HG03175 (cell line): ENCODE results near the gene CACNA1C.
"Not testable (repeated sequence)": the region's sequence is repeated elsewhere in the genome, so short reads cannot be mapped to it uniquely, and the experiment has no call there.

ENCODE experiments used
- ATAC-seq: cut with Tn5 transposase; IDR thresholded peaks from one replicate; pipeline ENCODE4 v1.9.1; 2021; ENCODE audit warnings: mild to moderate bottlenecking, moderate library complexity; ENCODE audit not compliant: unreplicated experiment

Gene CACNA1C

GRCh38 chr12:2462087-2462486 lies 409.3 kb downstream of the CACNA1C start:
- no peak for ATAC-seq

GRCh38 chr12:2463719-2464118 lies 410.9 kb downstream of the CACNA1C start:
- ATAC-seq = no peak

GRCh38 chr12:2465681-2466080 lies 412.9 kb downstream of the CACNA1C start:
- no peak for ATAC-seq

- ATAC-seq = no peak
These were observed 413.4 kb downstream of the CACNA1C start for GRCh38 chr12:2466211-2466610.

- no peak for ATAC-seq
These were observed 414.8 kb downstream of the CACNA1C start for GRCh38 chr12:2467447-2468195.

GRCh38 chr12:2475984-2476383 lies 423.2 kb downstream of the CACNA1C start:
- no peak for ATAC-seq

GRCh38 chr12:2477009-2477766 lies 424.4 kb downstream of the CACNA1C start:
- ATAC-seq = no peak

- ATAC-seq = no peak
These were observed 427.2 kb downstream of the CACNA1C start for GRCh38 chr12:2479851-2480535.

- ATAC-seq = no peak
These were observed 428.6 kb downstream of the CACNA1C start for GRCh38 chr12:2481346-2481745.

- no peak for ATAC-seq
These were observed 429.2 kb downstream of the CACNA1C start for GRCh38 chr12:2481951-2482350.

GRCh38 chr12:2482938-2483660 lies 430.3 kb downstream of the CACNA1C start:
- no peak for ATAC-seq

- ATAC-seq = no peak
These were observed 430.9 kb downstream of the CACNA1C start for GRCh38 chr12:2483713-2484112.

GRCh38 chr12:2484141-2484776 lies 431.5 kb downstream of the CACNA1C start:
- no peak for ATAC-seq

GRCh38 chr12:2485681-2486080 lies 432.9 kb downstream of the CACNA1C start:
- ATAC-seq = no peak

- ATAC-seq = no peak
These were observed 434.0 kb downstream of the CACNA1C start for GRCh38 chr12:2486796-2487195.

- ATAC-seq = no peak
These were observed 434.5 kb downstream of the CACNA1C start for GRCh38 chr12:2487278-2487677.

- ATAC-seq = no peak
These were observed 435.3 kb downstream of the CACNA1C start for GRCh38 chr12:2488131-2488530.

GRCh38 chr12:2488596-2488995 lies 435.8 kb downstream of the CACNA1C start:
- no peak for ATAC-seq

GRCh38 chr12:2489275-2489674 lies 436.5 kb downstream of the CACNA1C start:
- no peak for ATAC-seq

- no peak for ATAC-seq
These were observed 438.0 kb downstream of the CACNA1C start for GRCh38 chr12:2490831-2491230.

- not testable (repeated sequence) for ATAC-seq
These were observed 438.6 kb downstream of the CACNA1C start for GRCh38 chr12:2491349-2491748.
